ENCODE results near the gene TRAF4.
A peak's percentile ranks its signal among the peaks of the same experiment; 100 is the strongest.

Gene TRAF4

GRCh38 chr17:28748852-28749515 lies 5.2 kb downstream of the TRAF4 start:
- peak overlapping the region; percentile 96 for H3K27ac ChIP-seq
- TF ChIP-seq, protein P1, sequence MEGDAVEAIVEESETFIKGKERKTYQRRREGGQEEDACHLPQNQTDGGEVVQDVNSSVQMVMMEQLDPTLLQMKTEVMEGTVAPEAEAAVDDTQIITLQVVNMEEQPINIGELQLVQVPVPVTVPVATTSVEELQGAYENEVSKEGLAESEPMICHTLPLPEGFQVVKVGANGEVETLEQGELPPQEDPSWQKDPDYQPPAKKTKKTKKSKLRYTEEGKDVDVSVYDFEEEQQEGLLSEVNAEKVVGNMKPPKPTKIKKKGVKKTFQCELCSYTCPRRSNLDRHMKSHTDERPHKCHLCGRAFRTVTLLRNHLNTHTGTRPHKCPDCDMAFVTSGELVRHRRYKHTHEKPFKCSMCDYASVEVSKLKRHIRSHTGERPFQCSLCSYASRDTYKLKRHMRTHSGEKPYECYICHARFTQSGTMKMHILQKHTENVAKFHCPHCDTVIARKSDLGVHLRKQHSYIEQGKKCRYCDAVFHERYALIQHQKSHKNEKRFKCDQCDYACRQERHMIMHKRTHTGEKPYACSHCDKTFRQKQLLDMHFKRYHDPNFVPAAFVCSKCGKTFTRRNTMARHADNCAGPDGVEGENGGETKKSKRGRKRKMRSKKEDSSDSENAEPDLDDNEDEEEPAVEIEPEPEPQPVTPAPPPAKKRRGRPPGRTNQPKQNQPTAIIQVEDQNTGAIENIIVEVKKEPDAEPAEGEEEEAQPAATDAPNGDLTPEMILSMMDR (conservative IDR thresholded peaks at IDR 0.05) = no peak
- TF ChIP-seq ZFX (IDR thresholded peaks at IDR 0.05) = no peak

- TF ChIP-seq ZFX (IDR thresholded peaks at IDR 0.05) = no peak
- TF ChIP-seq, protein P1 (conservative IDR thresholded peaks at IDR 0.05) = 0 out of 2 replicates have a peak, but pooled peaks have one; percentile 75
- peak overlapping the region; percentile 96 for H3K27ac ChIP-seq
These were observed 5.8 kb downstream of the TRAF4 start for GRCh38 chr17:28749516-28750177.

GRCh38 chr17:28750178-28751047 lies 6.6 kb downstream of the TRAF4 start:
- TF ChIP-seq, protein P1 (conservative IDR thresholded peaks at IDR 0.05) = peak; percentile 100
- TF ChIP-seq ZFX (IDR thresholded peaks at IDR 0.05) = no peak
- no peak overlapping the region; the same call in 1 of the 2 replicates for H3K27ac ChIP-seq

- no peak for TF ChIP-seq ZFX (IDR thresholded peaks at IDR 0.05)
- TF ChIP-seq, protein P1 (conservative IDR thresholded peaks at IDR 0.05) = no peak
- no peak overlapping the region for H3K27ac ChIP-seq
These were observed 8.0 kb downstream of the TRAF4 start for GRCh38 chr17:28751600-28752366.

DNA sequence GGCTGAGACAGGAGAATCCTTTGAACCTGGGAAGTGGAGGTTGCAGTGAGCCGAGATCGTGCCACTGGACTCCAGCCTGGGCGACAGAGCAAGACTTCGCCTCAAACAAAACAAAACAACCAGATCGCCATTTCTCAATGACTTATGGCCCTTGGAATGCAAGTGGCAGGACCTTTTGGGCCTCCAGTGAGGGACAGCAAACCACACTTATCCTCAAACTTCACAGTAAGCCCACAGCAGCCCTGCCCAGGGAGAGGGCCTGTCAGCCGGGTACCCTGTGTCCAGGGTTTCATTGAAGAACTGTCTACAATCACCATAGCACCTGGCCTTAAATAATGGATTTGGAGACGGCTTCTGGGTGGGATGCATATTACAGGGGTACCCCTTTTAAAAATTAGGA lies 11.7 kb downstream of the TRAF4 start:
- no peak overlapping the region; the same call in 1 of the 2 replicates for H3K27ac ChIP-seq
- TF ChIP-seq ZFX (IDR thresholded peaks at IDR 0.05) = no peak
- TF ChIP-seq, protein P1 (conservative IDR thresholded peaks at IDR 0.05) = no peak

DNA sequence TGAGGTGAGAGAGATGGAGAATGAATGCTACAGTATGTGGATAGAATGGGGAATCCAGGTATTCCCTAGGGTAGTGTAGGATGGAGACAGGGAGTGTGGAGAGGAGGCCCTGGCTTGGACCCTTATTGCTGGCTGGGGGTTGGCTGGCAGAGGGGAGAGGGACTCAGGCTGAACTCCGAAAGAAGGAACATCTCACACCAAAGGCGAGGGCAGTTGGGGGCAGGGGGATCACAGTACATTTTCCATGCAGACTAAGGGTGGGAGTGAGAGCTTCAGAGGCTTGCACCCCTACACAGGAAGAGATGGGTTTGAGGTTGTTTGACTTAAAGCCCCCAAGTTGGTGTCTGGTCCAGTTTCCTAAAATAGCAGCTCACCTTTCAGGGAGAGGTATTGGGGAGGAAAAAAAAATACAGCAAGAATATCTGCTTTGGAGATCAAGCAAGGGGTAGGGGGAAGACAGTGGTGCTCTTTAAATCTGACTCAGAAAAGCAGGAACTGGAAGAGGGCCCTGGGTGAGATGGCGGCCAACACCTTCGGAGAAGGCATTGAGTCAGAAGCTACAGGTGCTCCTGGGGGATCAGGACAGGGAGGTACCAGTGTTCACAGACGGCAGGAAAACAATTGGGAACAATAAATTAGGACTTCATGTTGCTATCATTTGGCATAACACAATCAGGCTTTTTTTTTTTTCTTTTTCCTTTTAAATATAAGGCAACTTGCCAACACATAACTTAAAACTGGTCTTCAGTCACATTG lies 12.4 kb downstream of the TRAF4 start:
- peak overlapping the region; percentile 43 for H3K27ac ChIP-seq
- TF ChIP-seq, protein P1 (conservative IDR thresholded peaks at IDR 0.05) = no peak
- no peak for TF ChIP-seq ZFX (IDR thresholded peaks at IDR 0.05)
